CD4-positive, alpha-beta T cell (primary cell): ENCODE results near the gene PGD. TPM values are rescaled to one million over a fixed set of nuclear protein-coding genes. Genes with fewer than 3 reads are reported as not detected.
"Not testable (repeated sequence)": the region's sequence is repeated elsewhere in the genome, so short reads cannot be mapped to it uniquely, and the experiment has no call there.

Experiments used
- ATAC-seq: fragments of 200-7000 bp; cut with Tn5 transposase; one replicate; pipeline ENCODE4 v1.10.0; 2022; ENCODE audit warnings: mild to moderate bottlenecking; ENCODE audit not compliant: poor library complexity
- CTCF ChIA-PET: fragments of 350-600 bp; sonication (Branson Sonifier 250); formaldehyde crosslinking; loops from one replicate; lab custom pipeline; 2021; ENCODE audit warnings: antibody characterized with exemption, inconsistent platforms; lab: Charles Lee
- POLR2A ChIA-PET: fragments of 350-600 bp; sonication (Branson Sonifier 250); formaldehyde crosslinking; loops from one replicate; lab custom pipeline; 2021; ENCODE audit warnings: antibody characterized with exemption, inconsistent platforms; lab: Charles Lee
- DNase-seq, 14 experiments: peaks; one replicate each; pipeline ENCODE4 v3.0.0-alpha.2; 2013 to 2020; ENCODE audit warnings: mixed read lengths in 2 of 14
- H3K27ac ChIP-seq, 2 donors: one replicate each; pipeline versions ENCODE4 v1.5.1 to v1.7.0; 2013; ENCODE audit warnings: low read length in 2 of 2, low read depth in 1 of 2, mild to moderate bottlenecking in 1 of 2
- H3K27me3 ChIP-seq, 2 experiments: 1 replicate in 1 of 2; 2 replicates in 1 of 2; pipeline versions ENCODE4 v1.6.1 to v1.7.0; 2013; ENCODE audit warnings: low read length in 2 of 2, control low read depth in 1 of 2, mild to moderate bottlenecking in 1 of 2, moderate library complexity in 1 of 2; ENCODE audit not compliant: insufficient read depth in 2 of 2, control insufficient read depth in 1 of 2
- H3K36me3 ChIP-seq: one replicate; pipeline ENCODE4 v1.6.1; 2013; ENCODE audit warnings: low read length, control low read depth; ENCODE audit not compliant: insufficient read depth
- H3K4me1 ChIP-seq: one replicate; pipeline ENCODE4 v1.6.1; 2013; ENCODE audit warnings: low read length, control low read depth; ENCODE audit not compliant: insufficient read depth
- H3K4me3 ChIP-seq: one replicate; pipeline ENCODE4 v1.5.1; 2013; ENCODE audit warnings: mild to moderate bottlenecking, low read length, moderate library complexity
- H3K9me3 ChIP-seq, 2 experiments: 1 replicate in 1 of 2; 2 replicates in 1 of 2; pipeline versions ENCODE4 v1.6.1 to v1.7.0; 2013; ENCODE audit warnings: low read length in 2 of 2, mild to moderate bottlenecking in 2 of 2, control low read depth in 1 of 2, moderate library complexity in 1 of 2; ENCODE audit not compliant: control insufficient read depth in 1 of 2, insufficient read depth in 1 of 2
- H3K27ac Mint-ChIP-seq: one replicate; pipeline ENCODE4 v1.8.0; 2020; ENCODE audit warnings: mixed read lengths
- H3K27me3 Mint-ChIP-seq: one replicate; pipeline ENCODE4 v1.8.0; 2021; ENCODE audit warnings: mixed read lengths
- H3K36me3 Mint-ChIP-seq: one replicate; pipeline ENCODE4 v1.8.0; 2021; ENCODE audit warnings: low read depth, mixed read lengths
- H3K4me1 Mint-ChIP-seq: one replicate; pipeline ENCODE4 v1.8.0; 2021; ENCODE audit warnings: low read depth, mixed read lengths
- H3K4me3 Mint-ChIP-seq: one replicate; pipeline ENCODE4 v1.8.0; 2020; ENCODE audit warnings: mild to moderate bottlenecking, mixed read lengths
- H3K9me3 Mint-ChIP-seq: one replicate; pipeline ENCODE4 v1.8.0; 2020; ENCODE audit warnings: mixed read lengths
- intact Hi-C, 2 experiments: fragments of 100-400 bp; cut with DNase I in 1 of 2; cut with micrococcal nuclease in 1 of 2; formaldehyde crosslinking; loops; one replicate each; pipeline versions ENCODE4 v1.15.1 to v1.9.0; 2023 to 2025; cut with DNase I, micrococcal nuclease
- total RNA-seq, 174 experiments: library from RNA in 2 of 174; stranded (reverse) in 2 of 174; gene quantifications; one replicate each; pipeline ENCODE4 v1.2.3 and lab custom pipeline; 2021 to 2026
- TF ChIP-seq, protein P1 (sequence below): fragments of 200-600 bp; IDR thresholded peaks from one replicate; pipeline ENCODE4 v1.8.0; 2022; ENCODE audit warnings: antibody characterized with exemption, mild to moderate bottlenecking

PGD gene
- total RNA-seq, 2 experiments from 2014 or later: 16.7 to 17.4 TPM

DNA sequence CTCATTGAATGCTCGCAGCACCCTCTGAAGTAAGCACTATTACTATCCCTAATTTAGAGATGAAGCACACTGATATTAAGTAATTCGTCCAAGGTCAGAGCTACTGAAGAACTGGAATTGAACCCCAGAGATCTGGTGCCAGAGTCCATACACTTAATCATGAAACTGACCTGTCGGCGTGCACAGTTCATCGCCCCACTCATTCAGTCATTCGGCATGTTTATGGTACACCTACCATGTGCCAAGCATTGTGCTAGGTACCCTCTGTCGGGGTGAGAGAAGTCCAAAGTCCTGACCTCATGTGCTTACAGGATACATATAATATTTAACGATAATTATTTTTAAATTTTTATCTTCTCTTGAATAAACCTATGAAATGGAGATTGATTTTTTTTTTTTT lies 25.8 kb downstream of the PGD start:
- no peak overlapping the region for H3K4me3 ChIP-seq
- no peaks in the 10 kb centered on the region for H3K9me3 ChIP-seq
- ATAC-seq: no peak
- H3K27me3 ChIP-seq: no peaks in the 10 kb centered on the region
- TF ChIP-seq, protein P1, sequence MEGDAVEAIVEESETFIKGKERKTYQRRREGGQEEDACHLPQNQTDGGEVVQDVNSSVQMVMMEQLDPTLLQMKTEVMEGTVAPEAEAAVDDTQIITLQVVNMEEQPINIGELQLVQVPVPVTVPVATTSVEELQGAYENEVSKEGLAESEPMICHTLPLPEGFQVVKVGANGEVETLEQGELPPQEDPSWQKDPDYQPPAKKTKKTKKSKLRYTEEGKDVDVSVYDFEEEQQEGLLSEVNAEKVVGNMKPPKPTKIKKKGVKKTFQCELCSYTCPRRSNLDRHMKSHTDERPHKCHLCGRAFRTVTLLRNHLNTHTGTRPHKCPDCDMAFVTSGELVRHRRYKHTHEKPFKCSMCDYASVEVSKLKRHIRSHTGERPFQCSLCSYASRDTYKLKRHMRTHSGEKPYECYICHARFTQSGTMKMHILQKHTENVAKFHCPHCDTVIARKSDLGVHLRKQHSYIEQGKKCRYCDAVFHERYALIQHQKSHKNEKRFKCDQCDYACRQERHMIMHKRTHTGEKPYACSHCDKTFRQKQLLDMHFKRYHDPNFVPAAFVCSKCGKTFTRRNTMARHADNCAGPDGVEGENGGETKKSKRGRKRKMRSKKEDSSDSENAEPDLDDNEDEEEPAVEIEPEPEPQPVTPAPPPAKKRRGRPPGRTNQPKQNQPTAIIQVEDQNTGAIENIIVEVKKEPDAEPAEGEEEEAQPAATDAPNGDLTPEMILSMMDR: no peak
- ChIA-PET POLR2A (no interaction called here), CTCF (no interaction called here)
- Mint-ChIP-seq H3K36me3 (peaks cover 13% of the 10 kb centered on the region), H3K9me3 (no peaks in the 10 kb centered on the region), H3K4me3 (no peak overlapping the region), H3K27me3 (no peaks in the 10 kb centered on the region), H3K27ac (no peak overlapping the region), H3K4me1 (peaks cover 7% of the 10 kb centered on the region)
- intact Hi-C loops: loop anchor here (5.0 kb wide), 2 partner anchors 642 to 932 kb away; no protein-coding TSS in a partner anchor
- peaks cover 6% of the 10 kb centered on the region for H3K36me3 ChIP-seq
- peaks cover 11% of the 10 kb centered on the region for H3K4me1 ChIP-seq
- DNase-seq: no peak
- no peak overlapping the region for H3K27ac ChIP-seq

DNA sequence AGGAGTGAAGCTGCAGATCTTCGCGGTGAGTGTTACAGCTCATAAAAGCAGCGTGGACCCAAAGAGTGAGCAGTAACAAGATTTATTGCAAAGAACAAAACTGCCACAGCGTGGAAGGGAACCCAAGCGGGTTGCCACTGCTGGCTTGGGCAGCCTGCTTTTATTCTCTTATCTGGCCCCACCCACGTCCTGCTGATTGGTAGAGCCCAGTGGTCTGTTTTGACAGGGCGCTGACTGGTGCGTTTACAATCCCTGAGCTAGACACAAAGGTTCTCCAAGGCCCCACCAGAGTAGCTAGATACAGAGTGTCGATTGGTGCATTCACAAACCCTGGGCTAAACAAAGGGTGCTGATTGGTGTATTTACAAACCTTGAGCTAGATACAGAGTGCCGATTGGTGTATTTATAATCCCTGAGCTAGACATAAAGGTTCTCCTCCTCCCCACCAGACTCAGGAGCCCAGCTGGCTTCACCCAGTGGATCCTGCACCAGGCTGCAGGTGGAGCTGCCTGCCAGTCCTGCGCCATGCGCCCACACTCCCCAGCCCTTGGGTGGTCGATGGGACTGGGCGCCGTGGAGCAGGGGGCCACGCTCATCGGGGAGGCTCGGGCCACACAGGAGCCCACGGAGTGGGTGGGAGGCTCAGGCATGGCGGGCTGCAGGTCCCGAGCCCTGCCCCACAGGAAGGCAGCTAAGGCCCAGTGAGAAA lies 27.1 kb downstream of the PGD start:
- H3K27ac Mint-ChIP-seq, POLR2A ChIA-PET: not testable (repeated sequence)
- intact Hi-C loops: loop anchor here (5.0 kb wide), 2 partner anchors 644 to 934 kb away; no protein-coding TSS in a partner anchor

DNA sequence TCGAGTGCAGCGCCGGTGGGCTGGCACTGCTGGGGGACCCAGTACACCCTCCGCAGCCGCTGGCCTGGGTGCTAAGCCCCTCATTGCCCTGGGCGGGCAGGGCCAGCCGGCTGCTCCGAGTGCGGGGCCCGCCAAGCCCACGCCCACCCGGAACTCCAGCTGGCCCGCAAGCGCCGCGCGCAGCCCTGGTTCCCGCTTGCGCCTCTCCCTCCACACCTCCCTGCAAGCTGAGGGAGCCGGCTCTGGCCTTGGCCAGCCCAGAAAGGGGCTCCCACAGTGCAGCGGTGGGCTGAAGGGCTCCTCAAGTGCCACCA lies 27.6 kb downstream of the PGD start:
- H3K4me1 ChIP-seq: peaks cover 25% of the 10 kb centered on the region
- H3K4me3 ChIP-seq, H3K9me3 ChIP-seq, H3K27ac ChIP-seq, POLR2A ChIA-PET, ATAC-seq, H3K9me3 Mint-ChIP-seq, DNase-seq, H3K27me3 ChIP-seq, H3K36me3 ChIP-seq, H3K36me3 Mint-ChIP-seq, CTCF ChIA-PET, H3K4me3 Mint-ChIP-seq, H3K27me3 Mint-ChIP-seq, H3K27ac Mint-ChIP-seq: not testable (repeated sequence)
- intact Hi-C loops: loop anchor here (5.0 kb wide), 2 partner anchors 644 to 934 kb away; no protein-coding TSS in a partner anchor
- peaks cover 23% of the 10 kb centered on the region for H3K4me1 Mint-ChIP-seq

More for the DNA sequence above, 27.1 kb downstream of the PGD start:
- DNase-seq, H3K27me3 ChIP-seq, H3K36me3 ChIP-seq, H3K27me3 Mint-ChIP-seq, H3K36me3 Mint-ChIP-seq, H3K4me3 Mint-ChIP-seq, H3K9me3 ChIP-seq, CTCF ChIA-PET, H3K9me3 Mint-ChIP-seq, H3K4me3 ChIP-seq, ATAC-seq, H3K27ac ChIP-seq: not testable (repeated sequence)
- peaks cover 18% of the 10 kb centered on the region for H3K4me1 Mint-ChIP-seq
- H3K4me1 ChIP-seq: peaks cover 20% of the 10 kb centered on the region

DNA sequence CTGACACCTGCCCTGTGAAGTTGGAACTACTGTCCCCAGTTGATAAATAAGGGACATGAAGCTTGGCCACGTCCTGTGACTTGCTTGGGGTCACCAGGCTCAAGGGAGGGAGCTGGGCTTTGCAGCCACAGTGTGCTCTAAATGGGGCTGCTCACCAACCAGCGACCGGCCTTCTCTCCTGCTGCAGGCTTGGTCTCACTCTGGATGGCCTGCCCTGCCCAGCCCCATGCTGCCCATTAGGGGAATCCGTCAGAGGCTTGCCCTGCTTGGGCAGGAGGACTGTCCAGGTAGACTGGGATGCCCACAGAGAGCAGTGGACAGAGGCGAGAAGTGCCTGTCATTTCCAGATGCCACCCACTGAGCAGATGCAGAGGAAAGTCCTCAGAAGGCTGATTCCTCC lies 30.1 kb downstream of the PGD start:
- peak in 1 of 14 experiments; percentile 34 for DNase-seq

More for the DNA sequence above, 30.1 kb downstream of the PGD start:
- Mint-ChIP-seq H3K36me3 (peaks cover 6% of the 10 kb centered on the region), H3K9me3 (no peaks in the 10 kb centered on the region), H3K27ac (peak overlapping the region; percentile 92), H3K4me1 (peaks cover 23% of the 10 kb centered on the region), H3K4me3 (no peak overlapping the region), H3K27me3 (no peaks in the 10 kb centered on the region)
- intact Hi-C loops: loop anchor here (1.0 to 5.0 kb wide), 8 partner anchors 52 to 937 kb away; partner anchors contain the start of genes KIF1B (in 2 of the 2), LZIC (in 1 of the 2) and NMNAT1 (in 1 of the 2)
- TF ChIP-seq, protein P1: no peak
- ChIA-PET POLR2A (no interaction called here), CTCF (interaction anchor here (1.3 to 3.0 kb wide), 5 partner anchors 14 to 219 kb away, joined by 3 to 19 read pairs (median 7); partner anchors contain the start of genes KIF1B and PGD)
- H3K4me3 ChIP-seq: no peak overlapping the region
- no peak for ATAC-seq
- no peaks in the 10 kb centered on the region for H3K36me3 ChIP-seq
- H3K9me3 ChIP-seq: no peaks in the 10 kb centered on the region
- H3K27me3 ChIP-seq: no peaks in the 10 kb centered on the region
- H3K27ac ChIP-seq: no peak overlapping the region
- H3K4me1 ChIP-seq: peaks cover 26% of the 10 kb centered on the region
